ENCODE measurements around the gene ASTE1.

GRCh38 chr3:130969621-130970020 lies 57.0 kb downstream of the ASTE1 start:
- TF ChIP-seq CTCF (IDR thresholded peaks at IDR 0.05; ENCODE audit: low read depth, low read length) (no peak), POLR2A (IDR thresholded peaks at IDR 0.05; ENCODE audit: extremely low read depth, insufficient read length) (no peak)
